H1 (cell line): Measurements from ENCODE around the gene POLA1. TPM values are rescaled to one million over a fixed set of nuclear protein-coding genes. Genes with fewer than 3 reads are reported as not detected.
A peak's percentile ranks its signal among the peaks of the same experiment; 100 is the strongest.

Source experiments
- CTBP2 ChIP-seq: IDR thresholded peaks from 2 replicates; pipeline ENCODE4 v1.7.0; 2011; ENCODE audit warnings: borderline replicate concordance, mild to moderate bottlenecking, moderate library complexity, mixed read lengths, low read length; ENCODE audit not compliant: insufficient read depth, insufficient read length
- EGR1 ChIP-seq: IDR thresholded peaks from 2 replicates; pipeline ENCODE4 v1.6.1; 2011; ENCODE audit warnings: low read depth, low read length, borderline replicate concordance
- EP300 ChIP-seq, 2 experiments: IDR thresholded peaks; 1 replicate in 1 of 2; 2 replicates in 1 of 2; pipeline ENCODE4 v1.6.1; 2011 to 2012; ENCODE audit warnings: low read depth in 2 of 2, low read length in 2 of 2, mild to moderate bottlenecking in 2 of 2, borderline replicate concordance in 1 of 2, inconsistent platforms in 1 of 2, moderate library complexity in 1 of 2
- HDAC2 ChIP-seq, 2 experiments: fragments of 300-600 bp in 1 of 2; sonication (generic) in 1 of 2; IDR thresholded peaks; 2 replicates each; pipeline ENCODE4 v1.6.1; 2011 to 2012; ENCODE audit warnings: low read depth in 2 of 2, low read length in 2 of 2, mild to moderate bottlenecking in 2 of 2, moderate library complexity in 2 of 2, borderline replicate concordance in 1 of 2, inconsistent platforms in 1 of 2
- HDAC6 ChIP-seq: IDR thresholded peaks from one replicate; pipeline ENCODE4 v1.7.1; 2012; ENCODE audit warnings: low read depth, mild to moderate bottlenecking, inconsistent platforms, low read length, moderate library complexity
- MAFK ChIP-seq: IDR thresholded peaks from 2 replicates; pipeline ENCODE4 v1.6.1; 2012; ENCODE audit warnings: low read depth, mild to moderate bottlenecking, improper control_type of control experiment, low read length
- MAX ChIP-seq: IDR thresholded peaks from 2 replicates; pipeline ENCODE4 v1.6.1; 2012; ENCODE audit warnings: inconsistent platforms
- POLR2A ChIP-seq, 2 experiments: IDR thresholded peaks; 1 replicate in 1 of 2; 2 replicates in 1 of 2; pipeline ENCODE4 v1.6.1; 2011; ENCODE audit warnings: low read depth in 2 of 2, low read length in 2 of 2, mild to moderate bottlenecking in 2 of 2; ENCODE audit errors: control extremely low read depth in 1 of 2
- POU5F1 ChIP-seq: IDR thresholded peaks from 2 replicates; pipeline ENCODE4 v1.6.1; 2011; ENCODE audit warnings: low read depth, mild to moderate bottlenecking, low read length, moderate library complexity
- RBBP5 ChIP-seq: IDR thresholded peaks from 2 replicates; pipeline ENCODE4 v1.7.1; 2012; ENCODE audit warnings: low read depth, mild to moderate bottlenecking, inconsistent platforms, low read length, moderate library complexity, borderline replicate concordance
- RFX5 ChIP-seq: IDR thresholded peaks from 2 replicates; pipeline ENCODE4 v1.6.1; 2011; ENCODE audit warnings: low read depth, low read length, improper control_type of control experiment, borderline replicate concordance
- RNF2 ChIP-seq: fragments of 200-900, 300-1000 bp; sonication (generic); IDR thresholded peaks from 2 replicates; pipeline ENCODE4 v1.7.1; 2016; ENCODE audit warnings: borderline replicate concordance, low read depth, mild to moderate bottlenecking, antibody characterized with exemption, low read length; ENCODE audit not compliant: poor library complexity, severe bottlenecking; ENCODE audit errors: missing control alignments
- SIRT6 ChIP-seq: IDR thresholded peaks from one replicate; pipeline ENCODE4 v1.7.1; 2012; ENCODE audit warnings: low read length, inconsistent platforms
- SIX5 ChIP-seq: IDR thresholded peaks from 2 replicates; pipeline ENCODE4 v1.6.1; 2011; ENCODE audit warnings: mild to moderate bottlenecking, low read depth, low read length
- SP2 ChIP-seq: IDR thresholded peaks from 2 replicates; pipeline ENCODE4 v1.6.1; 2012; ENCODE audit warnings: mild to moderate bottlenecking, low read length, inconsistent platforms
- SP4 ChIP-seq: IDR thresholded peaks from 2 replicates; pipeline ENCODE4 v1.6.1; 2012; ENCODE audit warnings: low read length, inconsistent platforms
- SUZ12 ChIP-seq: fragments of 200-600 bp; sonication (generic); IDR thresholded peaks from 2 replicates; pipeline ENCODE4 v1.6.1; 2012; ENCODE audit warnings: mild to moderate bottlenecking, inconsistent platforms, low read length, moderate library complexity, mixed read lengths
- TAF1 ChIP-seq: IDR thresholded peaks from 2 replicates; pipeline ENCODE4 v1.6.1; 2011; ENCODE audit warnings: mild to moderate bottlenecking, low read depth, low read length
- TEAD4 ChIP-seq: IDR thresholded peaks from 2 replicates; pipeline ENCODE4 v1.6.1; 2012; ENCODE audit warnings: low read depth, low read length, inconsistent platforms, mixed read lengths
- polyA plus RNA-seq, 7 experiments: library from polyadenylated mRNA; depleted of rRNA in 3 of 7; stranded (reverse) in 5 of 7; unstranded in 2 of 7; fragments of >200 nt in 5 of 7; fragments of 200-250 nt in 2 of 7; gene quantifications; 1 replicate in 5 of 7; 2 replicates in 1 of 7; 4 replicates in 1 of 7; pipeline versions ENCODE4 v1.2.1 to v1.2.3, GENCODE V29; 2011 to 2013; ENCODE audit warnings: missing spikeins in 2 of 7, mixed read lengths in 2 of 7
- total RNA-seq: library from RNA; stranded (reverse); fragmentation: NEBNext Ultra II Directional; extraction: Animal tissue kit (Norgen Biotek cat#: 25700); gene quantifications from 2 replicates; pipeline ENCODE4 v1.2.1, GENCODE V29; 2021
- TF ChIP-seq, protein P1 (sequence below): IDR thresholded peaks from 2 replicates; pipeline ENCODE4 v1.6.1; 2011; ENCODE audit warnings: low read depth, mild to moderate bottlenecking, low read length; ENCODE audit not compliant: insufficient read depth
- TF ChIP-seq, protein P2 (sequence below): IDR thresholded peaks from 2 replicates; pipeline ENCODE4 v1.6.1; 2012; ENCODE audit warnings: low read length, inconsistent platforms

POLA1 gene
- total and polyA plus RNA-seq, 2 of the 8 experiments (the other 6 are each of a cell fraction or from before 2014, with no cell fraction given) = 5.6 to 34.9 TPM

DNA sequence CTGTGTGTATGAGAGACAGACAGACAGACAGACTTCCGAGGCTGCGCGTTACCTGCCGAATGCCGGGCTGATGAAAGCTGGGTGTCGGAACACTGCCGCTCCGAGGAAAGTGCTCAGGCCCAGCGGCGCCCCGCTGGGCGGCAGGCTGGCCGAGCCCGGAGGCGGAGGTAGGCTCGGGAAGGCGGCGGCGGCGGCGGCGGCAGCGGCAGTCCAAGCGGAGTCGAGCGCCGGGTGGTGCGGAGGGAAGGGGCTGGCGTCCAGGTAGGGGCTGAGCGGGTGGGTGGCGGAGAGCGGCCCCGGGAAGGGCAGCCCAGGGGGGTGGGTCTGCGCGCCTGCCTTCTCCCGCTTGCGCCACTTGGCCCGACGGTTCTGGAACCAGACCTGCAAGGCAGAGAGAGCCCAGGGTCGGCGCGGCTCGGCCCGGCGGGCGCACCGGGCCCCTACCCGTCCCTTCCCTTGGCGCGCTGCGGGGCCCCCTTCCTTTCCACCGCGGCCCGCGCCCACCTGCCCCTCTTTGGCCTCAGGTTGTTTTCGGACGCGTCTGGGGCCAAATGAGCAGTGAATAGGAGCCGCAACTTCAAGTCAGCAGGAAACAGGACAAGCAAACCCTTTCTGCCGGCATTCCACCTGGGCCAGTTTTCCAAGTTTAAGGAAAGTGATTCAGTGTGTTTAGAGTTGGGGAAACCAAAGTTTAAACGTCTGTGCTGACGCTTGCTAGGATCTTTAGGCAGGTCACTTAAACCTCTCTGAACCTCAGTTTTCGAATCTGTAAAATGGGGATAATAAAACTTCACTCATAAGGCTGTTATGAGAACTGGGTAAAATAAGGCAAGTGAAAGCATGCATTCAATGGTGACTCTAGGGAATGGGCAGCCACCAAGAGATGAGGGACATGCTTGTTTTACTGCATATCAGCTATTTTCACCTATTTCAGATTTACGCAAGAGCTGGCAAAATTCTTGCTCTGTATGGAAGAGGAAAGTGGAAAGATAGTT is 313.6 kb downstream of the POLA1 start (continued):
- TF ChIP-seq, protein P1, sequence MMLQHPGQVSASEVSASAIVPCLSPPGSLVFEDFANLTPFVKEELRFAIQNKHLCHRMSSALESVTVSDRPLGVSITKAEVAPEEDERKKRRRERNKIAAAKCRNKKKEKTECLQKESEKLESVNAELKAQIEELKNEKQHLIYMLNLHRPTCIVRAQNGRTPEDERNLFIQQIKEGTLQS = no peak
- no peak for TF ChIP-seq RFX5
- no peak for TF ChIP-seq HDAC6
- no peak for TF ChIP-seq TAF1
- no peak for TF ChIP-seq MAFK
- no peak for TF ChIP-seq RBBP5
- TF ChIP-seq SP4 = no peak
- TF ChIP-seq HDAC2 (IDR thresholded peaks at IDR 0.05; ENCODE audit: borderline replicate concordance in 1 of 2, low read depth in 2 of 2, low read length in 2 of 2) = no peak
- no peak for TF ChIP-seq EP300 (IDR thresholded peaks at IDR 0.05; ENCODE audit: borderline replicate concordance in 1 of 2, low read depth in 2 of 2, low read length in 2 of 2)
- no peak for TF ChIP-seq SIRT6
- TF ChIP-seq RNF2 = peak; percentile 64
- TF ChIP-seq SP2 = no peak
- TF ChIP-seq, protein P2, sequence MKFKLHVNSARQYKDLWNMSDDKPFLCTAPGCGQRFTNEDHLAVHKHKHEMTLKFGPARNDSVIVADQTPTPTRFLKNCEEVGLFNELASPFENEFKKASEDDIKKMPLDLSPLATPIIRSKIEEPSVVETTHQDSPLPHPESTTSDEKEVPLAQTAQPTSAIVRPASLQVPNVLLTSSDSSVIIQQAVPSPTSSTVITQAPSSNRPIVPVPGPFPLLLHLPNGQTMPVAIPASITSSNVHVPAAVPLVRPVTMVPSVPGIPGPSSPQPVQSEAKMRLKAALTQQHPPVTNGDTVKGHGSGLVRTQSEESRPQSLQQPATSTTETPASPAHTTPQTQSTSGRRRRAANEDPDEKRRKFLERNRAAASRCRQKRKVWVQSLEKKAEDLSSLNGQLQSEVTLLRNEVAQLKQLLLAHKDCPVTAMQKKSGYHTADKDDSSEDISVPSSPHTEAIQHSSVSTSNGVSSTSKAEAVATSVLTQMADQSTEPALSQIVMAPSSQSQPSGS = no peak
- no peak for TF ChIP-seq EGR1
- peak; percentile 75 for TF ChIP-seq SUZ12
- peak; percentile 84 for TF ChIP-seq CTBP2
- no peak for TF ChIP-seq POU5F1
- TF ChIP-seq SIX5 = no peak
- TF ChIP-seq MAX = no peak
- TF ChIP-seq POLR2A (IDR thresholded peaks at IDR 0.05; ENCODE audit: control extremely low read depth in 1 of 2, low read depth in 2 of 2, low read length in 2 of 2) = no peak
- TF ChIP-seq TEAD4 = no peak
